PFSK-1 (cell line): ENCODE measurements around the gene GADD45G.

Experiments
- FOXP2 ChIP-seq: optimal IDR thresholded peaks from 2 replicates; pipeline ENCODE3; 2011; ENCODE audit warnings: borderline replicate concordance, control low read depth, inconsistent platforms; ENCODE audit not compliant: insufficient read depth; ENCODE audit errors: extremely low read length, extremely low read depth
- POLR2AphosphoS5 ChIP-seq: IDR thresholded peaks from 2 replicates; pipeline ENCODE4 v1.6.1; 2012; ENCODE audit warnings: low read depth, mild to moderate bottlenecking, control low read depth, low read length, moderate library complexity
- SIN3A ChIP-seq: IDR thresholded peaks from 2 replicates; pipeline ENCODE4 v1.6.1; 2012; ENCODE audit warnings: mild to moderate bottlenecking, low read length, moderate library complexity, borderline replicate concordance; ENCODE audit not compliant: insufficient read depth
- TAF1 ChIP-seq: IDR thresholded peaks from 2 replicates; pipeline ENCODE4 v1.6.1; 2012; ENCODE audit warnings: low read length, control low read depth, borderline replicate concordance; ENCODE audit not compliant: insufficient read depth
- TF ChIP-seq, protein P1 (sequence below), 2 experiments: IDR thresholded peaks; 2 replicates each; pipeline versions ENCODE4 v1.6.1 to v1.8.0; 2011 to 2012; ENCODE audit warnings: low read depth in 2 of 2, low read length in 2 of 2, control low read depth in 1 of 2, inconsistent platforms in 1 of 2, mild to moderate bottlenecking in 1 of 2, moderate library complexity in 1 of 2; ENCODE audit not compliant: insufficient read depth in 1 of 2

Gene GADD45G

DNA sequence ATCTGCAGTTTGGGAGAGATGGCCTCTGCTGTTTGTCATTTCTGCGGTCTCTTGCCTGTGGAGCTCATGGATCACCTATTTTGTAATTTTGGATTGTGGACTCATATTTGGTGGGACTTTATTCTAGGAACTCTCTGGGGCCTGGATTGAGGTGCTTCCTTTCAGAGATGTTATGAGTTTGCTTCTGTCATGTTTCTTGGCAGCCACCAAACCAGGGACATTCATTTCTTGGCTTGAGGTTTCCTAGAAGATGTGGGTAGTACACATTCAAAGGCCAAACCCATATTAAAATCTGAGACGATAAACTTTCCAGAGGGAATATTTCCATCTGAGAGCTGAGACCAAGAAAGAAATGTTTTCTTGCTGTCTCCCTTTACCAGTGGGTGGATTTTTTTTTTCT, 37.2 kb upstream of the GADD45G start:
- TF ChIP-seq SIN3A = no peak

DNA sequence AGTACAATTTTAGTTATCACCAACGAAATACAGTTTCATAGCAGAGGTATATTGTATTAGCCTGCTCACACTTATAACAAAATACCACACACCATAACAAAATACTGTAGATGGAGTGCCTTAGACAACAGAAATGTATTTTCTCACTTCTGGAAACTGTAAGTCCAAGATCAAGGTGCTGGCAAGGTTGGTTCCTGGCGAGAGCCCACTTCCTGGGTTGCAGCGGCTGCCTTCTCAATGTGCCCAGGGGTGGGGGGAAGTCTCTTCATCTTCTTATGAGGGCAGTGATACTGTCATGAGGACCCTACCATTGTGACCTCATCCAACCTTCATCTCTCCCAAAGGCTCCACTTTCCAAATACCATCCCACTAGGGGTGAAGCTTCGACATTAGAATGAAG, 30.5 kb upstream of the GADD45G start:
- TF ChIP-seq TAF1 (no peak), SIN3A (no peak), POLR2AphosphoS5 (no peak), FOXP2 (no peak)
- TF ChIP-seq, protein P1, sequence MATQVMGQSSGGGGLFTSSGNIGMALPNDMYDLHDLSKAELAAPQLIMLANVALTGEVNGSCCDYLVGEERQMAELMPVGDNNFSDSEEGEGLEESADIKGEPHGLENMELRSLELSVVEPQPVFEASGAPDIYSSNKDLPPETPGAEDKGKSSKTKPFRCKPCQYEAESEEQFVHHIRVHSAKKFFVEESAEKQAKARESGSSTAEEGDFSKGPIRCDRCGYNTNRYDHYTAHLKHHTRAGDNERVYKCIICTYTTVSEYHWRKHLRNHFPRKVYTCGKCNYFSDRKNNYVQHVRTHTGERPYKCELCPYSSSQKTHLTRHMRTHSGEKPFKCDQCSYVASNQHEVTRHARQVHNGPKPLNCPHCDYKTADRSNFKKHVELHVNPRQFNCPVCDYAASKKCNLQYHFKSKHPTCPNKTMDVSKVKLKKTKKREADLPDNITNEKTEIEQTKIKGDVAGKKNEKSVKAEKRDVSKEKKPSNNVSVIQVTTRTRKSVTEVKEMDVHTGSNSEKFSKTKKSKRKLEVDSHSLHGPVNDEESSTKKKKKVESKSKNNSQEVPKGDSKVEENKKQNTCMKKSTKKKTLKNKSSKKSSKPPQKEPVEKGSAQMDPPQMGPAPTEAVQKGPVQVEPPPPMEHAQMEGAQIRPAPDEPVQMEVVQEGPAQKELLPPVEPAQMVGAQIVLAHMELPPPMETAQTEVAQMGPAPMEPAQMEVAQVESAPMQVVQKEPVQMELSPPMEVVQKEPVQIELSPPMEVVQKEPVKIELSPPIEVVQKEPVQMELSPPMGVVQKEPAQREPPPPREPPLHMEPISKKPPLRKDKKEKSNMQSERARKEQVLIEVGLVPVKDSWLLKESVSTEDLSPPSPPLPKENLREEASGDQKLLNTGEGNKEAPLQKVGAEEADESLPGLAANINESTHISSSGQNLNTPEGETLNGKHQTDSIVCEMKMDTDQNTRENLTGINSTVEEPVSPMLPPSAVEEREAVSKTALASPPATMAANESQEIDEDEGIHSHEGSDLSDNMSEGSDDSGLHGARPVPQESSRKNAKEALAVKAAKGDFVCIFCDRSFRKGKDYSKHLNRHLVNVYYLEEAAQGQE (IDR thresholded peaks at IDR 0.05; ENCODE audit: insufficient read depth in 1 of 2, low read depth in 2 of 2, low read length in 2 of 2) = no peak

DNA sequence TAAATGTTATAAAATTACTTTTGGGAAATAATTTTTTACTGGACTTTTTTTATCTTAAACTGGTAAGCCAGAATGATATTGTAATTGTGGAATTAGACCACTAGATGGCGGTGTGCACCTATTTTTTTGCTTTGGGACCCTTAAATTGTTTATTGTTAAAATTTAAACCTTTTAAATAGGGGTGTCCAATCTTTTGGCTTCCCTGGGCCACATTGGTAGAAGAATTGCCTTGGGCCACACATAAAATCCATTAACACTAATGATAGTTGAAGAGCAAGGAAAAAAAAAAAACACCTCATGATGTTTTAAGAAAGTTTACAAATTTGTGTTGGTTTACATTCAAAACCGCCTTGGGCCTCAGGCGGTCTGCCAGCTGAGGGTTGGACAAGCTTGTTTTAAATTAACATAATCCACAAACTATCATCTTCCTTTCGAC, 28.4 kb upstream of the GADD45G start:
- TF ChIP-seq POLR2AphosphoS5 (no peak), FOXP2 (no peak), TAF1 (no peak), SIN3A (no peak)
- TF ChIP-seq, protein P1 (IDR thresholded peaks at IDR 0.05; ENCODE audit: insufficient read depth in 1 of 2, low read depth in 2 of 2, low read length in 2 of 2) = no peak

DNA sequence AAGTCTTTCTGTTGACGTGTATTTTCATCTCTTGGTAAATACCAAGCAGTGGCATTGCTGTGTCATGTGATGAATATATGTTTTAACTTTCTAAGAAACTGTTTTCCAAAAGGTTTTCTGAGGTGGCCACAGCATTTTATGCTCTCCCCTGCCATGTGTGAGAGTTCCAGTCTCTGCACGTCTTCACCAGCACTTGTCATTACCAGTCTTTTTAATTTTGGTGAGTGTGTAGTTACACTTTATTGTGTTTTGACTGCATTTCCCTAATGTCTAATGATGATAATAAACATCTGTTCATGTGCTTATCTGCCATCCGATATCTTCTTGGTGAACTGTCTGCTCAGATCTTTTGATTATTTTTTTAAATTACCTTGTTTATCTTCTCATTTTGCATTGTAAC, 27.4 kb upstream of the GADD45G start:
- no peak for TF ChIP-seq FOXP2
- TF ChIP-seq TAF1 = no peak
- TF ChIP-seq SIN3A = no peak
- no peak for TF ChIP-seq POLR2AphosphoS5
- TF ChIP-seq, protein P1 (IDR thresholded peaks at IDR 0.05; ENCODE audit: insufficient read depth in 1 of 2, low read depth in 2 of 2, low read length in 2 of 2) = no peak

DNA sequence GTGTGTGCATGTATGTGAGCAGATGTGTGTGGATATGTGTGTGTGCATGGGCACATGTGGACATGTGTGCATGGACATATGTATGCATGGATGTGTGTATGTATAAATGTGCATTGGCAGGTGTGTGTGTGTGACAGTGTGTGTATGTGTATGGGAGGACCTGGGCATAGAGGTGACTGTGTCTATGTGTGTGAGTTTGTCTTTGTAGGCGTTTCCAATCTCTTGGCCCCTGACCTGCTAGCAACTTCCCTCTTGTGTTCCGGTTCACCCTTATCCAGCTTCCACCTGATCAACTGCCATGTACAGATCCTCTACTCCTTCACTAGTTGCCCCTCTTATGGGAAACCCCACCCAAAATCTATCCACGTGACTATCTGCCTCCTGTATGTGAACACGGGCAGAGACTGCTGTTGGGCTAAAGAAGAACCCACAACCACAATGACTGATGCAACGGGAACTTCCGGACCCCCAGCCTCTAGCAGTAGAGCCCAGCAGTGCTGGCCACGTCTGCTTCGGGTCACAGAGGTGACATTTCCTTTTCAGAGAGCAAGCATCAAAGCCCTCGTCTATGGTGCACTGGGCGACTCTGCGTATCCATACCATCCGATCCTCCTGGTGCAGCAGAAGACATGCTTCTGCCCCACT, 24.9 kb upstream of the GADD45G start:
- TF ChIP-seq POLR2AphosphoS5 = no peak
- no peak for TF ChIP-seq SIN3A
- TF ChIP-seq FOXP2 = no peak
- TF ChIP-seq TAF1 = no peak
- TF ChIP-seq, protein P1 (IDR thresholded peaks at IDR 0.05; ENCODE audit: insufficient read depth in 1 of 2, low read depth in 2 of 2, low read length in 2 of 2) = no peak
